ENCODE measurements around the gene CHAMP1.

CHAMP1 gene

GRCh38 chr13:114313061-114313860, 1.0 kb upstream of the CHAMP1 start:
- Histone ChIP-seq H2BK15ac (ENCODE audit: low read length) (no peak overlapping the region), H4K91ac (ENCODE audit: low read depth, low read length, poor library complexity) (no peak overlapping the region), H3K9me3 (replicated peaks in 1 of 2; ENCODE audit: control insufficient read depth in 2 of 2, insufficient read depth in 1 of 2, low read depth in 1 of 2, low read length in 2 of 2) (no peaks in the 10 kb centered on the region), H3K79me1 (ENCODE audit: low read depth, low read length) (peaks cover 3% of the 10 kb centered on the region), H3K36me3 (replicated peaks in 1 of 2; ENCODE audit: control insufficient read depth in 2 of 2, insufficient read depth in 2 of 2, low read length in 2 of 2) (peaks cover 0 to 31% of the 10 kb centered on the region in 2 donors), H3K18ac (ENCODE audit: low read length) (no peak overlapping the region), H3K23ac (ENCODE audit: low read depth, low read length, poor library complexity) (no peak overlapping the region), H2BK120ac (ENCODE audit: low read depth, low read length) (no peak overlapping the region), H3K27ac (replicated peaks; ENCODE audit: low read length) (peak overlapping the region; percentile 96), H2BK12ac (ENCODE audit: low read length) (peak overlapping the region; percentile 41), H3K14ac (ENCODE audit: low read length) (no peak overlapping the region), H2AK5ac (ENCODE audit: low read depth, low read length) (peak overlapping the region; percentile 56), H4K8ac (ENCODE audit: low read depth, low read length) (no peak overlapping the region), H3K9ac (ENCODE audit: low read depth, low read length, poor library complexity) (peak overlapping the region; percentile 44), H2BK5ac (ENCODE audit: low read length) (no peak overlapping the region), H2AFZ (ENCODE audit: low read length) (peak overlapping the region; percentile 93), H3K4ac (ENCODE audit: low read length) (no peak overlapping the region), H3K4me2 (ENCODE audit: insufficient read depth, low read length, poor library complexity, severe bottlenecking) (no peak overlapping the region), H3K27me3 (ENCODE audit: control insufficient read depth in 3 of 3, insufficient read depth in 3 of 3, low read depth in 1 of 3, low read length in 3 of 3) (no peaks in the 10 kb centered on the region), H3K4me1 (ENCODE audit: control insufficient read depth in 2 of 2, insufficient read depth in 1 of 2, low read depth in 1 of 2, low read length in 2 of 2) (peaks cover 0 to 18% of the 10 kb centered on the region in 2 donors), H3K4me3 (ENCODE audit: low read length in 2 of 2) (peak overlapping the region in 1 of 2 donors; percentile 79)
- no CpG with 5 or more reads among the region's 17 CpGs for WGBS, 2 donors (ENCODE audit: extremely low coverage in 2 of 2, insufficient read length in 2 of 2, insufficient replicate concordance in 1 of 2)
- DNase-seq (ENCODE audit: low spot score) = no peak

GRCh38 chr13:114315074-114315785, 927 bp downstream of the CHAMP1 start:
- H3K4me1 ChIP-seq (ENCODE audit: control insufficient read depth in 2 of 2, insufficient read depth in 1 of 2, low read depth in 1 of 2, low read length in 2 of 2) = peaks cover 0 to 18% of the 10 kb centered on the region in 2 donors

GRCh38 chr13:114318624-114319023, 4.3 kb downstream of the CHAMP1 start:
- Histone ChIP-seq H2BK15ac (ENCODE audit: low read length) (no peak overlapping the region), H3K9me3 (replicated peaks in 1 of 2; ENCODE audit: control insufficient read depth in 2 of 2, insufficient read depth in 1 of 2, low read depth in 1 of 2, low read length in 2 of 2) (peaks cover 0 to 36% of the 10 kb centered on the region in 2 donors), H2BK12ac (ENCODE audit: low read length) (no peak overlapping the region), H2AK5ac (ENCODE audit: low read depth, low read length) (no peak overlapping the region), H3K23ac (ENCODE audit: low read depth, low read length, poor library complexity) (no peak overlapping the region), H3K4ac (ENCODE audit: low read length) (no peak overlapping the region), H3K18ac (ENCODE audit: low read length) (no peak overlapping the region), H4K91ac (ENCODE audit: low read depth, low read length, poor library complexity) (no peak overlapping the region), H3K36me3 (replicated peaks in 1 of 2; ENCODE audit: control insufficient read depth in 2 of 2, insufficient read depth in 2 of 2, low read length in 2 of 2) (peaks cover 13 to 83% of the 10 kb centered on the region in 2 donors), H3K4me3 (ENCODE audit: low read length in 2 of 2) (no peak overlapping the region), H2BK120ac (ENCODE audit: low read depth, low read length) (no peak overlapping the region), H3K9ac (ENCODE audit: low read depth, low read length, poor library complexity) (no peak overlapping the region), H3K14ac (ENCODE audit: low read length) (no peak overlapping the region), H3K4me1 (ENCODE audit: control insufficient read depth in 2 of 2, insufficient read depth in 1 of 2, low read depth in 1 of 2, low read length in 2 of 2) (peaks cover 0 to 10% of the 10 kb centered on the region in 2 donors), H2AFZ (ENCODE audit: low read length) (no peak overlapping the region), H4K8ac (ENCODE audit: low read depth, low read length) (no peak overlapping the region), H3K27ac (replicated peaks; ENCODE audit: low read length) (no peak overlapping the region), H3K27me3 (ENCODE audit: control insufficient read depth in 3 of 3, insufficient read depth in 3 of 3, low read depth in 1 of 3, low read length in 3 of 3) (no peaks in the 10 kb centered on the region), H3K4me2 (ENCODE audit: insufficient read depth, low read length, poor library complexity, severe bottlenecking) (no peak overlapping the region), H3K79me1 (ENCODE audit: low read depth, low read length) (peaks cover 8% of the 10 kb centered on the region), H2BK5ac (ENCODE audit: low read length) (no peak overlapping the region)
- no peak for DNase-seq (ENCODE audit: low spot score)
- WGBS, 2 donors (ENCODE audit: extremely low coverage in 2 of 2, insufficient read length in 2 of 2, insufficient replicate concordance in 1 of 2) = no CpG with 5 or more reads among the region's 1 CpG

More at GRCh38 chr13:114315074-114315785, 927 bp downstream of the CHAMP1 start:
- WGBS, 2 donors (ENCODE audit: extremely low coverage in 2 of 2, insufficient read length in 2 of 2, insufficient replicate concordance in 1 of 2) = no CpG with 5 or more reads among the region's 7 CpGs
- DNase-seq (ENCODE audit: low spot score) = no peak
- Histone ChIP-seq H2BK15ac (ENCODE audit: low read length) (no peak overlapping the region), H3K9me3 (replicated peaks in 1 of 2; ENCODE audit: control insufficient read depth in 2 of 2, insufficient read depth in 1 of 2, low read depth in 1 of 2, low read length in 2 of 2) (peaks cover 0 to 13% of the 10 kb centered on the region in 2 donors), H3K4me2 (ENCODE audit: insufficient read depth, low read length, poor library complexity, severe bottlenecking) (peak overlapping the region; percentile 65), H2BK12ac (ENCODE audit: low read length) (no peak overlapping the region), H3K36me3 (replicated peaks in 1 of 2; ENCODE audit: control insufficient read depth in 2 of 2, insufficient read depth in 2 of 2, low read length in 2 of 2) (peaks cover 9 to 51% of the 10 kb centered on the region in 2 donors), H3K4me3 (ENCODE audit: low read length in 2 of 2) (peak overlapping the region; percentile 79 to 97), H2AFZ (ENCODE audit: low read length) (peak overlapping the region; percentile 93), H2BK120ac (ENCODE audit: low read depth, low read length) (no peak overlapping the region), H3K27me3 (ENCODE audit: control insufficient read depth in 3 of 3, insufficient read depth in 3 of 3, low read depth in 1 of 3, low read length in 3 of 3) (no peaks in the 10 kb centered on the region), H3K27ac (replicated peaks; ENCODE audit: low read length) (no peak overlapping the region), H4K91ac (ENCODE audit: low read depth, low read length, poor library complexity) (no peak overlapping the region), H3K4ac (ENCODE audit: low read length) (no peak overlapping the region), H3K9ac (ENCODE audit: low read depth, low read length, poor library complexity) (no peak overlapping the region), H3K79me1 (ENCODE audit: low read depth, low read length) (peaks cover 8% of the 10 kb centered on the region), H2AK5ac (ENCODE audit: low read depth, low read length) (no peak overlapping the region), H4K8ac (ENCODE audit: low read depth, low read length) (no peak overlapping the region), H3K18ac (ENCODE audit: low read length) (no peak overlapping the region), H3K14ac (ENCODE audit: low read length) (no peak overlapping the region), H3K23ac (ENCODE audit: low read depth, low read length, poor library complexity) (no peak overlapping the region), H2BK5ac (ENCODE audit: low read length) (no peak overlapping the region)

- no peaks in the 10 kb centered on the region for H3K27me3 ChIP-seq (ENCODE audit: control insufficient read depth in 3 of 3, insufficient read depth in 3 of 3, low read depth in 1 of 3, low read length in 3 of 3)
- no peak overlapping the region for H3K9ac ChIP-seq (ENCODE audit: low read depth, low read length, poor library complexity)
- no peak overlapping the region for H2BK15ac ChIP-seq (ENCODE audit: low read length)
- no peak overlapping the region for H2BK5ac ChIP-seq (ENCODE audit: low read length)
- peaks cover 0 to 44% of the 10 kb centered on the region in 2 donors for H3K9me3 ChIP-seq (replicated peaks in 1 of 2; ENCODE audit: control insufficient read depth in 2 of 2, insufficient read depth in 1 of 2, low read depth in 1 of 2, low read length in 2 of 2)
- no peak overlapping the region for H3K4me2 ChIP-seq (ENCODE audit: insufficient read depth, low read length, poor library complexity, severe bottlenecking)
- H3K27ac ChIP-seq (replicated peaks; ENCODE audit: low read length) = no peak overlapping the region
- H3K79me1 ChIP-seq (ENCODE audit: low read depth, low read length) = peaks cover 8% of the 10 kb centered on the region
- no peak overlapping the region for H3K4ac ChIP-seq (ENCODE audit: low read length)
- no peak overlapping the region for H2BK12ac ChIP-seq (ENCODE audit: low read length)
- H2AK5ac ChIP-seq (ENCODE audit: low read depth, low read length) = no peak overlapping the region
- no peak overlapping the region for H2AFZ ChIP-seq (ENCODE audit: low read length)
- H3K14ac ChIP-seq (ENCODE audit: low read length) = no peak overlapping the region
- H3K18ac ChIP-seq (ENCODE audit: low read length) = no peak overlapping the region
- H2BK120ac ChIP-seq (ENCODE audit: low read depth, low read length) = no peak overlapping the region
- no peak for DNase-seq (ENCODE audit: low spot score)
- no peak overlapping the region for H4K91ac ChIP-seq (ENCODE audit: low read depth, low read length, poor library complexity)
- no peak overlapping the region for H3K23ac ChIP-seq (ENCODE audit: low read depth, low read length, poor library complexity)
- no peak overlapping the region for H3K4me3 ChIP-seq (ENCODE audit: low read length in 2 of 2)
- WGBS, 2 donors (ENCODE audit: extremely low coverage in 2 of 2, insufficient read length in 2 of 2, insufficient replicate concordance in 1 of 2) = no CpG with 5 or more reads among the region's 3 CpGs
- H4K8ac ChIP-seq (ENCODE audit: low read depth, low read length) = no peak overlapping the region
- H3K4me1 ChIP-seq (ENCODE audit: control insufficient read depth in 2 of 2, insufficient read depth in 1 of 2, low read depth in 1 of 2, low read length in 2 of 2) = peaks cover 0 to 10% of the 10 kb centered on the region in 2 donors
- H3K36me3 ChIP-seq (replicated peaks in 1 of 2; ENCODE audit: control insufficient read depth in 2 of 2, insufficient read depth in 2 of 2, low read length in 2 of 2) = peaks cover 21 to 91% of the 10 kb centered on the region in 2 donors
Observed at GRCh38 chr13:114319441-114319913, 5.2 kb downstream of the CHAMP1 start.

Measured in neuronal stem cell (in vitro differentiated cells).